Measurements from ENCODE around the gene OR10X1. TPM values are rescaled to one million over a fixed set of nuclear protein-coding genes. Genes with fewer than 3 reads are reported as not detected.

The OR10X1 gene
- total and polyA plus RNA-seq, 12 donors: not detected

DNA sequence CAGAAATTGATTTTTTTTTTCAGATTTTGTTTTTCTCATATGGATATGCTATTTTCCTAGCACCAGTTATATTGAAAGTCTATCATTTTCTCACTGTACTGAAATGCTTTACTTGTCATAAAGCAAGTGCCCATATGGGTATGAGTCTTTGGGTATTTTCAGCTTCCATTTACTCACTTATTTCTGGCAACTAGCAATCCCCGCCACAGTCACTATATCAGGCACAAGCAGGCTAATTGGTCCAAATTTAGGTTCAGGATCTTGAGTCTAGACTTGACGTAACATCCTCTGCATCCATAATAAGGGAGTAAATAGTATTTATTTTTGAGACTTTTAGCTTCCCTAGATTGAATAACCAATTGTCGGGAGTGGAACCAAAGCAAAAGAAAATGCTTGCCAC lies 2.1 kb downstream of the OR10X1 start:
- DNase-seq: no peak
- Histone ChIP-seq H3K9me3 (replicated peaks in 1 of 3) (no peaks in the 10 kb centered on the region), H3K36me3 (replicated peaks in 1 of 2) (no peaks in the 10 kb centered on the region), H3K27ac (no peak overlapping the region), H3K27me3 (no peaks in the 10 kb centered on the region), H3K4me1 (replicated peaks in 1 of 2) (no peaks in the 10 kb centered on the region), H3K4me3 (no peak overlapping the region)
- 87 to 94% (median 90%) methylated on average over 3 of the region's 3 CpGs for WGBS, 4 donors
- TF ChIP-seq, protein P1, sequence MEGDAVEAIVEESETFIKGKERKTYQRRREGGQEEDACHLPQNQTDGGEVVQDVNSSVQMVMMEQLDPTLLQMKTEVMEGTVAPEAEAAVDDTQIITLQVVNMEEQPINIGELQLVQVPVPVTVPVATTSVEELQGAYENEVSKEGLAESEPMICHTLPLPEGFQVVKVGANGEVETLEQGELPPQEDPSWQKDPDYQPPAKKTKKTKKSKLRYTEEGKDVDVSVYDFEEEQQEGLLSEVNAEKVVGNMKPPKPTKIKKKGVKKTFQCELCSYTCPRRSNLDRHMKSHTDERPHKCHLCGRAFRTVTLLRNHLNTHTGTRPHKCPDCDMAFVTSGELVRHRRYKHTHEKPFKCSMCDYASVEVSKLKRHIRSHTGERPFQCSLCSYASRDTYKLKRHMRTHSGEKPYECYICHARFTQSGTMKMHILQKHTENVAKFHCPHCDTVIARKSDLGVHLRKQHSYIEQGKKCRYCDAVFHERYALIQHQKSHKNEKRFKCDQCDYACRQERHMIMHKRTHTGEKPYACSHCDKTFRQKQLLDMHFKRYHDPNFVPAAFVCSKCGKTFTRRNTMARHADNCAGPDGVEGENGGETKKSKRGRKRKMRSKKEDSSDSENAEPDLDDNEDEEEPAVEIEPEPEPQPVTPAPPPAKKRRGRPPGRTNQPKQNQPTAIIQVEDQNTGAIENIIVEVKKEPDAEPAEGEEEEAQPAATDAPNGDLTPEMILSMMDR (IDR thresholded peaks at IDR 0.05): no peak
- no peak for TF ChIP-seq POLR2A (IDR thresholded peaks at IDR 0.05)
- intact Hi-C loops (cut with DNase I): no loop called here

DNA sequence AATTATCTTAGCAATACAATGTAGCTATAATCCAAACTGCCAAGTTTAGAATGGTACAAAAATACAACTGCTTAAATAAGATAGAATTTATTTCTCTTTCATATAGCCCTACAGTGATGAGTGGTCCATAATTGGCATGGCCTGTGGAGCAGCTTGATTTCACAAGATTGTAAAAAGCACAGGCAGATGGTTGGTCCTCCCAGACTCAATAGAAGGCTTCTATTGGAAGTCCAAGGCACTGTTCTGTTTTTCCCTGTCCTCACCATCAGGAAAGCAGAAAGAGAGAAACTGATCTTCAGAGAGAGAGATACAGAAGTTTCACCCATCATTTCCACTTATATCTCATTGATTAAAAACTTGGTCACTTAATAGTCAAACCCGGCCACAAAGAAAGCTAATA lies 7.5 kb downstream of the OR10X1 start:
- no peaks in the 10 kb centered on the region for H3K9me3 ChIP-seq (replicated peaks in 1 of 3)
- DNase-seq: no peak
- no peaks in the 10 kb centered on the region for H3K27me3 ChIP-seq
- no peak overlapping the region for H3K4me3 ChIP-seq
- intact Hi-C loops (cut with DNase I): no loop called here
- WGBS, 4 donors: 81 to 89% (median 87%) methylated on average over 1 of the region's 1 CpG
- no peak overlapping the region for H3K27ac ChIP-seq
- H3K36me3 ChIP-seq (replicated peaks in 1 of 2): no peaks in the 10 kb centered on the region
- TF ChIP-seq, protein P1 (IDR thresholded peaks at IDR 0.05): no peak
- no peak for TF ChIP-seq POLR2A (IDR thresholded peaks at IDR 0.05)
- H3K4me1 ChIP-seq (replicated peaks in 1 of 2): no peaks in the 10 kb centered on the region

GRCh38 chr1:158570480-158570879 lies 9.2 kb downstream of the OR10X1 start, which contains the start of gene OR6P1:
Gene OR6P1 (minus strand): TSS chr1:158570580. CDS start chr1:158563604, 6,976 bp downstream.
- H3K4me1 ChIP-seq (replicated peaks in 1 of 2): no peaks in the 10 kb centered on the region
- H3K36me3 ChIP-seq (replicated peaks in 1 of 2): no peaks in the 10 kb centered on the region
- H3K9me3 ChIP-seq (replicated peaks in 1 of 3): no peaks in the 10 kb centered on the region
- no peak within 1 kb of the TSS for H3K4me3 ChIP-seq
- intact Hi-C loops (cut with DNase I): no loop called here
- DNase-seq: no peak
- TF ChIP-seq, protein P1 (IDR thresholded peaks at IDR 0.05): no peak
- no peak for TF ChIP-seq POLR2A (IDR thresholded peaks at IDR 0.05)
- no peaks in the 10 kb centered on the region for H3K27me3 ChIP-seq
- no peak within 1 kb of the TSS for H3K27ac ChIP-seq
- 60 to 71% (median 66%) methylated on average over 3 of the region's 3 CpGs for WGBS, 4 donors

DNA sequence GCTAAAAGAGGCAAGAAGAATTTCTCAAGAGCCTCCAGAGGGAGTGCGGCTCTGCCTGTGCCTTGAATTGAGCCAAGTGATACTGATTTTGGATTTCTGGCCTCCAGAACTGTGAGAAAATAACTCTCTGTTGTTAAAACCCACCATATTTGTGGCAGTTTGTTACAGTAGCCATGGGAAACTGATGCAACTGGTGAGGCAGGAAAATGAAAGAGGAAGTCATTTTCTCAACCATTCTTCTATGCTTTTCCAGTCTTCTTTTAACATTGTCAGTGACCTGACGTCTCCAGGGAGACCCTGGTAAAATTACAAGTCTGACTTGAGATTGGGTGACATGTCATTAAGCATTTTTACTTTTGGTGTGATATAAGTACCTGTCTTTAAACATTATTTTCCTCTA lies 15.1 kb downstream of the OR10X1 start:
- H3K4me3 ChIP-seq: no peak overlapping the region
- no peaks in the 10 kb centered on the region for H3K27me3 ChIP-seq
- H3K9me3 ChIP-seq (replicated peaks in 1 of 3): no peaks in the 10 kb centered on the region
- no peak overlapping the region for H3K27ac ChIP-seq
- intact Hi-C loops (cut with DNase I): no loop called here
- 60 to 69% (median 66%) methylated on average over 2 of the region's 2 CpGs for WGBS, 4 donors
- DNase-seq: no peak
- H3K36me3 ChIP-seq (replicated peaks in 1 of 2): no peaks in the 10 kb centered on the region
- H3K4me1 ChIP-seq (replicated peaks in 1 of 2): no peaks in the 10 kb centered on the region
- no peak for TF ChIP-seq POLR2A (IDR thresholded peaks at IDR 0.05)
- TF ChIP-seq, protein P1 (IDR thresholded peaks at IDR 0.05): no peak
